A673 (cell line): Measurements from ENCODE around the gene NEDD8. TPM values are rescaled to one million over a fixed set of nuclear protein-coding genes. Genes with fewer than 3 reads are reported as not detected.

Experiments
- BruUV-seq: library from RNA; stranded (reverse); fragments of 400-500 nt; replicated peaks from 2 replicates; lab custom pipeline; 2021; lab: Mats Ljungman, UMichigan
- CTCF ChIA-PET: fragments of 300-600 bp; sonication (Branson Sonifier 250); formaldehyde crosslinking; loops from one replicate; lab custom pipeline; 2022; ENCODE audit warnings: antibody characterized with exemption; lab: Charles Lee
- POLR2A ChIA-PET: fragments of 300-600 bp; sonication (Branson Sonifier 250); formaldehyde crosslinking; loops from one replicate; lab custom pipeline; 2022; ENCODE audit warnings: antibody characterized with exemption; ENCODE audit not compliant: low non-redundant PET; lab: Charles Lee
- DNase-seq: peaks from one replicate; pipeline ENCODE4 v3.0.0-alpha.2; 2015; ENCODE audit warnings: low spot score
- H3K27ac ChIP-seq: fragments of 200-600 bp; sonication (generic); 2 replicates; pipeline ENCODE4 v1.5.1; 2016; ENCODE audit warnings: mixed run types, low read depth, mild to moderate bottlenecking, mixed read lengths, antibody characterized with exemption, low read length; ENCODE audit not compliant: poor library complexity, severe bottlenecking
- H3K27me3 ChIP-seq: fragments of 200-600 bp; sonication (generic); replicated peaks from 2 replicates; pipeline ENCODE4 v1.6.1; 2017; ENCODE audit warnings: mixed run types, low read depth, mild to moderate bottlenecking, mixed read lengths, antibody characterized with exemption, low read length; ENCODE audit not compliant: insufficient read depth, poor library complexity
- H3K36me3 ChIP-seq: fragments of 200-600 bp; sonication (generic); 2 replicates; pipeline ENCODE4 v1.6.1; 2016; ENCODE audit warnings: mixed run types, mild to moderate bottlenecking, mixed read lengths, antibody characterized with exemption, low read length; ENCODE audit not compliant: insufficient read depth, poor library complexity, severe bottlenecking
- H3K4me1 ChIP-seq: fragments of 200-600 bp; sonication (generic); 2 replicates; pipeline ENCODE4 v1.6.1; 2017; ENCODE audit warnings: mixed run types, mild to moderate bottlenecking, mixed read lengths, antibody characterized with exemption, low read length; ENCODE audit not compliant: insufficient read depth, poor library complexity, severe bottlenecking
- H3K4me3 ChIP-seq: fragments of 200-600 bp; sonication (generic); 2 replicates; pipeline ENCODE4 v1.5.1; 2016; ENCODE audit warnings: low read depth, mixed run types, mild to moderate bottlenecking, mixed read lengths, low read length; ENCODE audit not compliant: poor library complexity, severe bottlenecking
- H3K9me3 ChIP-seq: fragments of 200-600 bp; sonication (generic); 2 replicates; pipeline ENCODE4 v1.6.1; 2016; ENCODE audit warnings: mixed run types, low read depth, mild to moderate bottlenecking, mixed read lengths, antibody characterized with exemption, low read length; ENCODE audit not compliant: poor library complexity, severe bottlenecking
- CTCF ChIP-seq: fragments of 300-800, 200-600 bp; sonication (generic); conservative IDR thresholded peaks from 2 replicates; pipeline ENCODE4 v1.5.1; 2017; ENCODE audit warnings: low read depth, mild to moderate bottlenecking, antibody characterized with exemption, low read length, moderate library complexity, mixed read lengths
- EZH2 ChIP-seq: fragments of 200-600 bp; sonication (generic); IDR thresholded peaks from 2 replicates; pipeline ENCODE4 v1.6.1; 2017; ENCODE audit warnings: borderline replicate concordance, low read depth, mild to moderate bottlenecking, mixed read lengths, antibody characterized with exemption, low read length; ENCODE audit not compliant: poor library complexity, severe bottlenecking
- intact Hi-C: fragments of 100-400 bp; cut with micrococcal nuclease; formaldehyde crosslinking; loops from one replicate; pipeline ENCODE4 v1.10.0; 2022; ENCODE audit not compliant: unreplicated experiment
- total RNA-seq: library from RNA; stranded (reverse); gene quantifications from 2 replicates; pipeline ENCODE4 v1.2.3, GENCODE V29; 2021

Gene NEDD8
- total RNA-seq, 1 experiment from 2014 or later: 266 TPM

DNA sequence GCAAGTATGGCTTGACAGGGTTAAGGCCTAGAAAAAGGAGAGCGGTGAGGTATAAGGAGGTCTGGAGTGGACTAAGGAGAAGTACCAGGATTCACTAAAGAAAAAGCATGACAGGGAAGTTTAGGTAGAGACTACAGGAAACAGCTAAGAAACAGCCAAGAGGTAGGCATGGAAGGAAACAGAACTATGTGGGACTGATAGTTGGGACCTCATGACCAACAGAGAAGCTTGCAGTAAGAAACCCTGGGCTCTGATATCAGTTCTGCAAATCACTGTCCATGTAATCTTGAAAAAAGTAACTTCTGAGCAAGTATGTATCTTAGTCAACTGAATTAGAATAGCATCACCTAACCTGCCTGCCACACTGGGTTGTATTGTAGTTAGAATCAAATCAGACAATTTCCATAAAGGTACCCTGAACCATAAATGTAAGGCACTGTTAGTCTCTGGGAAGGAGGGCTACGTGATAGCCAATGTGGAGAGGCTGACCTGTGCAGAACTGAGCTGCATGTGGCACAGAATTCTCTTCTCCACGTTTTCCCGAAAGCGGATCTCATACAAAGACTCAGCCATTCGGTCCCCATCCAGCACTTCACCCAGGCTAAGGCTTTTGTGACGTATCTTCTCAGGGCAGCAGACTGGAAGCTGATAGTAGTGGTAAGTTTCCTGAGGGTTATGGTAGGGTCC is 37.8 kb downstream of the NEDD8 start:
- ChIA-PET POLR2A (no interaction called here), CTCF (no interaction called here)
- BruUV-seq: TSS peak; percentile 40
- DNase-seq: no peak
- Histone ChIP-seq H3K36me3 (peaks cover 13% of the 10 kb centered on the region), H3K27me3 (no peaks in the 10 kb centered on the region), H3K4me3 (peak overlapping the region; percentile 81), H3K9me3 (no peaks in the 10 kb centered on the region), H3K4me1 (peaks cover 11% of the 10 kb centered on the region), H3K27ac (peak overlapping the region; percentile 97)
- TF ChIP-seq EZH2 (no peak), CTCF (no peak)
- intact Hi-C loops: loop anchor here (2.0 kb wide), 1 partner anchor 36 kb away; no protein-coding TSS in a partner anchor

GRCh38 chr14:24192933-24193332 is 39.2 kb downstream of the NEDD8 start:
- Histone ChIP-seq H3K4me1 (peaks cover 14% of the 10 kb centered on the region), H3K36me3 (peaks cover 13% of the 10 kb centered on the region), H3K4me3 (no peak overlapping the region), H3K27me3 (no peaks in the 10 kb centered on the region), H3K27ac (no peak overlapping the region), H3K9me3 (no peaks in the 10 kb centered on the region)
- intact Hi-C loops: no loop called here
- TF ChIP-seq CTCF (no peak), EZH2 (no peak)
- POLR2A ChIA-PET: no interaction called here
- BruUV-seq: no TSS peak
- no peak for DNase-seq
- CTCF ChIA-PET: no interaction called here

DNA sequence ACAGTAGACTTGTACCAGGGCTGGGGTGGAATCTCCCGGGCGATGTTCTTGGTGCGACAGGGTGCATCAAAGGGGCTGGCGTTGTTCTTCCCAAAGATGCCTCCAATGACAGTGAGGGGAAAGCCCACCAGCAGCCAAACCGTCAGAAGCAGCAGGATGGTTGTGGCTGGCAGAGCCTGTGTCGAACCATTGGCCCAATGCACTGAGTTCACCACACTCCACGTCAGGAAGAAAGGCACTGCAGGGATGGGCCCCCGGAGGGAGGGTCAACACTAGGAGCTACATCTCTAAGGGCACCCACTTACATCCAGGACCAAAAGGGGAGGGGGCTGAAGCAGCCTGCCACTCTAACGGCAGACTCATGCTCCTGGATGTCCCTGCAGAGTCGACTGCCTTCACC is 41.8 kb downstream of the NEDD8 start:
- intact Hi-C loops: no loop called here
- Histone ChIP-seq H3K9me3 (no peaks in the 10 kb centered on the region), H3K27ac (no peak overlapping the region), H3K36me3 (peaks cover 28% of the 10 kb centered on the region), H3K4me1 (peaks cover 19% of the 10 kb centered on the region), H3K4me3 (no peak overlapping the region), H3K27me3 (no peaks in the 10 kb centered on the region)
- ChIA-PET POLR2A (no interaction called here), CTCF (no interaction called here)
- no peak for DNase-seq
- no peak for TF ChIP-seq CTCF
- no peak for TF ChIP-seq EZH2
- BruUV-seq: no TSS peak
